ENCODE data around the gene IL34.

Gene IL34

DNA sequence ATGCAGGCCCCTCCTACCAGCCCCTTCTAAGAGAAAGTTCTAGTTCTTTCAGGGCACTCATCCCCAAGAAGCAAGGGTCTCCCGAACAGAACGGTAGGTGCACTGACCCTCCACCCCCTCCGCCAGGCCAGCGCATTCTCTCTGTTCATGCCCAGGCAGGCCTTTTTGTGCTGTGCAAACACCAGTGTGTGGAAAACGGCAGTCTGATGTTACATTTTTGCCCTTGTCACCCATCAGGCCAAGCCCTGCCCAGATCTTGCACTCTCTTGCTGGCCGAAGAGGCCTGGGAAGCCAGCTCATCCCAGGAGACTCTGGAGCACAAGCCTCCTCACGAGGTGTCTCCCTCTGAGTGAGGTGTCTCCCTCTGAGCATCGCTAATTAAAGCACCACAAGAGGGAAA is 55.6 kb downstream of the IL34 start:
- TF ChIP-seq, protein P1, sequence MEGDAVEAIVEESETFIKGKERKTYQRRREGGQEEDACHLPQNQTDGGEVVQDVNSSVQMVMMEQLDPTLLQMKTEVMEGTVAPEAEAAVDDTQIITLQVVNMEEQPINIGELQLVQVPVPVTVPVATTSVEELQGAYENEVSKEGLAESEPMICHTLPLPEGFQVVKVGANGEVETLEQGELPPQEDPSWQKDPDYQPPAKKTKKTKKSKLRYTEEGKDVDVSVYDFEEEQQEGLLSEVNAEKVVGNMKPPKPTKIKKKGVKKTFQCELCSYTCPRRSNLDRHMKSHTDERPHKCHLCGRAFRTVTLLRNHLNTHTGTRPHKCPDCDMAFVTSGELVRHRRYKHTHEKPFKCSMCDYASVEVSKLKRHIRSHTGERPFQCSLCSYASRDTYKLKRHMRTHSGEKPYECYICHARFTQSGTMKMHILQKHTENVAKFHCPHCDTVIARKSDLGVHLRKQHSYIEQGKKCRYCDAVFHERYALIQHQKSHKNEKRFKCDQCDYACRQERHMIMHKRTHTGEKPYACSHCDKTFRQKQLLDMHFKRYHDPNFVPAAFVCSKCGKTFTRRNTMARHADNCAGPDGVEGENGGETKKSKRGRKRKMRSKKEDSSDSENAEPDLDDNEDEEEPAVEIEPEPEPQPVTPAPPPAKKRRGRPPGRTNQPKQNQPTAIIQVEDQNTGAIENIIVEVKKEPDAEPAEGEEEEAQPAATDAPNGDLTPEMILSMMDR (IDR thresholded peaks at IDR 0.05; ENCODE audit: borderline replicate concordance, insufficient read depth, low read depth, low read length) = no peak
- H3K4me3 ChIP-seq (ENCODE audit: low read depth, low read length) = no peak overlapping the region

DNA sequence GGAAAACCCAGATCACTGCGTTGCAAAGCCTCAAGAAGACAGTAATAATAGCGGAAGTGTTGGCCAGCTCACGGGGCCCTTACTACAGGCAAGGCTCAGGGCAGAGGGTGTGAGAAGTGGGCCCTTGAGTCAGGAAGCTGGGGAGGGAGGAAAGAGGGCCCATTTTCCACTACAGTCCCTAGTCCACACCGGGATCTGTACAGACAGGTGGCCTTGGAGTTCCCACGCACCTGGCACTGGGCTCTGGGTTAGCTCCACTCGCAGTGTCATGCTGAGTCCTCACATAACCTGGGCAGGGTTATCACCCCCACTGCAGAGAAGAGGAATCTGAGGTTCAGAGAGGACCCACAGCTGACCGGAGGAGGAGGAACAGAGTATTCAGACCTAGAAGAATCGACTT is 56.3 kb downstream of the IL34 start:
- TF ChIP-seq, protein P1 (IDR thresholded peaks at IDR 0.05; ENCODE audit: borderline replicate concordance, insufficient read depth, low read depth, low read length) = no peak
- H3K4me3 ChIP-seq (ENCODE audit: low read depth, low read length) = no peak overlapping the region

GRCh38 chr16:70703041-70703834 is 56.9 kb downstream of the IL34 start:
- no peak overlapping the region for H3K4me3 ChIP-seq (ENCODE audit: low read depth, low read length)
- TF ChIP-seq, protein P1 (IDR thresholded peaks at IDR 0.05; ENCODE audit: borderline replicate concordance, insufficient read depth, low read depth, low read length) = no peak

DNA sequence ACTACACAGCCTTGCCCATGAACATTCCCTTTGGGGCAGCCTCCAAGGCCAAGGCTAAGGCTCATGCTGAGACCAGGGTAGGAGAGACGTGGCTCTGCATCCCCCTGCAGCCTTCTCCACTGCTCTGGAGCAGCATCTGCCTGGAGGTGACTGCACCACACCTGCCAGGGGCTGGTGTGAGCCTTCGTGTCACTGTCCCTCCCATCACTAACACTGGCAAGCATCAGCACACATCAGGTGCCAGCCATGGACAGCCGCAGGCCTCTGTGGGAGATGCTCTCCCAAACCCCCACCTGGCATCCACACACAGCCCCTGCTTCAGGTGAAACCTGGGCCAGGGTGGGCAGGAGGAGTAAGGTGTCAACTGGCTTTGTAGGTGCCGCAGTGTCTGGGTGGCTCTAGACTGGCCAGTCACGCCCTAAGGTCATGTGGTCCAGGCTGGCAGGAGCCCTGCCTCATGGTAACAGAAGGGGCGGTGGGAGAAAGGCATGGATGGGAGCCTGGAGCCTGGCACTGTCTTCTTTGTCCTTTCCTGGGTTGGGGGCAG is 57.5 kb downstream of the IL34 start:
- TF ChIP-seq, protein P1 (IDR thresholded peaks at IDR 0.05; ENCODE audit: borderline replicate concordance, insufficient read depth, low read depth, low read length) = no peak
- H3K4me3 ChIP-seq (ENCODE audit: low read depth, low read length) = no peak overlapping the region

DNA sequence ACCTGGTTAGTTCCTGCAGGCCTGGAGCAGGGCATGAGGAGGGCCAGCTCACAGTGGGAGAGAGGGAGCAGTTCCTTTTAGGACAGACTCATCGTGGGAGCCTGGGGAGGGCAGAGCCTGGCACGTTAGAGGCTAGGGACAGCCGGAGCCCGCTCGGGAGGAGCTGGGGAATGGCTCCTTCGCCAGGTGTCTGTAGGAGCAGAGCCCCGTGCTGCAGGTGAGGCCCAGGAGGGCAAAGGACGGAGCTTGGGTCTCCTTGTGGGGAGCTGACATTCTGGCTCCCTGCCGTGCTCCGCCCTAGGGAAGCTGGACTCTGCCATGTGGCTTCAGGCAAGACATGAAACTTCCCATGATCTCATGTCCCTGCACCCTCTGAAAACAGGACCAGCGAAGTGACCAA is 58.2 kb downstream of the IL34 start:
- TF ChIP-seq, protein P1 (IDR thresholded peaks at IDR 0.05; ENCODE audit: borderline replicate concordance, insufficient read depth, low read depth, low read length) = no peak

DNA sequence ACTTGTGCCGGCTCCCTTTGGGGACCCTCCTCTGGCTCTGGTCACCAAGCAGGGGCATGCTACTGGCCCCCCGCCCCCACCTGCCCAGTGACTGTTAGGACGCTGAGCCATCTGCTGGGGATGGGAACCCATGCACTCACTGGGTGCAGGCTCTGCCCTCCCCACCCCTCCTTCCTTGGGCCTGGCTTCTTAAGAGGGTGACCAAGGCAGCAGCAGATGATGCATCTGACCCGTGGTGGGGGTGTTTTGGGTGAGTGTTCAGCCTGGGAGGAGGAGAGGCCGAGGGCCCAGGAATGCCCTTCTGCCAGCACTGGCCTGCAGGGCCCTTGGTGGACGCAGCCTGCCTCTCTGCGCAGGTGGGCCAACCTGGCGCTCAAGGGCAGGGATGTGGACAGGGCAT is 58.7 kb downstream of the IL34 start:
- TF ChIP-seq, protein P1 (IDR thresholded peaks at IDR 0.05; ENCODE audit: borderline replicate concordance, insufficient read depth, low read depth, low read length) = no peak
- no peak overlapping the region for H3K4me3 ChIP-seq (ENCODE audit: low read depth, low read length)

More for the DNA sequence above, 58.2 kb downstream of the IL34 start:
- no peak overlapping the region for H3K4me3 ChIP-seq (ENCODE audit: low read depth, low read length)

- H3K4me3 ChIP-seq (ENCODE audit: low read depth, low read length) = no peak overlapping the region
- TF ChIP-seq, protein P1 (IDR thresholded peaks at IDR 0.05; ENCODE audit: borderline replicate concordance, insufficient read depth, low read depth, low read length) = no peak
These were observed 60.6 kb downstream of the IL34 start for GRCh38 chr16:70706948-70707465.

All from GM12875 (cell line).